Transverse colon (tissue), 4 donors: ENCODE data around the gene MYOM3. TPM values are rescaled to one million over a fixed set of nuclear protein-coding genes. Genes with fewer than 3 reads are reported as not detected.

Experiments used
- DNase-seq: peaks from one replicate; pipeline ENCODE4 v3.0.0-alpha.2; 2019
- H3K27ac ChIP-seq, 4 donors: fragments of 200-600 bp; sonication (generic); 2 replicates each; pipeline ENCODE4 v1.5.1; 2016 to 2018; ENCODE audit warnings: inconsistent platforms in 4 of 4
- H3K27me3 ChIP-seq: fragments of 200-600 bp; sonication (generic); 2 replicates; pipeline ENCODE4 v1.5.1; 2017; ENCODE audit warnings: inconsistent platforms
- H3K36me3 ChIP-seq, 4 donors: fragments of 200-600 bp; sonication (generic); 2 replicates each; pipeline ENCODE4 v1.5.1; 2017 to 2019; ENCODE audit warnings: inconsistent platforms in 4 of 4
- H3K4me1 ChIP-seq, 4 donors: fragments of 200-600 bp; sonication (generic); 2 replicates each; pipeline ENCODE4 v1.5.1; 2017 to 2020; ENCODE audit warnings: inconsistent platforms in 4 of 4
- H3K4me3 ChIP-seq, 4 donors: fragments of 200-600 bp; sonication (generic); 1 replicate in 1 of 4; 2 replicates in 3 of 4; pipeline versions ENCODE4 v1.5.1 to v1.6.1; 2017 to 2019; ENCODE audit warnings: inconsistent platforms in 4 of 4
- H3K9me3 ChIP-seq, 2 donors: fragments of 200-600 bp; sonication (generic); 2 replicates each; pipeline ENCODE4 v1.5.1; 2017 to 2019; ENCODE audit warnings: inconsistent platforms in 2 of 2
- EP300 ChIP-seq: sonication (generic); formaldehyde crosslinking; IDR thresholded peaks from one replicate; pipeline ENCODE4 v1.6.1; 2017; ENCODE audit warnings: antibody characterized with exemption, low read depth
- POLR2A ChIP-seq: fragments of 450-650 bp; IDR thresholded peaks from one replicate; pipeline ENCODE4 v1.6.1; 2016; ENCODE audit warnings: antibody characterized with exemption, mild to moderate bottlenecking, moderate library complexity
- POLR2AphosphoS5 ChIP-seq, 3 donors: sonication (generic); formaldehyde crosslinking; IDR thresholded peaks; one replicate each; pipeline ENCODE4 v1.6.1; 2016; ENCODE audit warnings: antibody characterized with exemption in 3 of 3
- WGBS, 2 donors: methylation state at CpG; one replicate each; pipeline ENCODE4 v1.1.5; 2018; ENCODE audit warnings: low coverage in 1 of 2; 5-methylcytosine and 5-hydroxymethylcytosine counted together
- in situ Hi-C, 4 donors: fragments of 200-750 bp; cut with MboI; loops; one replicate each; pipeline versions ENCODE4 v1.15.0 to v1.15.1; 2017; ENCODE audit warnings: low sequenced_read_pairs in 3 of 4, low pct_ligation_motif_present in 1 of 4, low pct_unique_long_range_greater_than_20kb in 1 of 4
- intact Hi-C: fragments of 100-400 bp; cut with DNase I; formaldehyde crosslinking; loops from one replicate; pipeline ENCODE4 v1.15.1; 2023; ENCODE audit warnings: low total_unique reads
- total RNA-seq, 4 donors: library from RNA; depleted of rRNA; stranded (reverse); fragments of >200 nt; gene quantifications; one replicate each; pipeline ENCODE4 v1.1.0, GENCODE V29; 2016
- TF ChIP-seq, protein P1 (sequence below), 5 experiments: fragments of 200-600 bp in 3 of 5; fragments of 450-650 bp in 2 of 5; sonication (generic) in 3 of 5; IDR thresholded peaks; 1 replicate in 2 of 5; 2 replicates in 3 of 5; pipeline ENCODE4 v1.5.1; 2016 to 2017; ENCODE audit warnings: antibody characterized with exemption in 5 of 5, inconsistent platforms in 3 of 5, mild to moderate bottlenecking in 2 of 5, moderate library complexity in 1 of 5

Gene MYOM3
- total RNA-seq, 4 donors from 2014 or later = 0.60 to 7.5 (median 3.0) TPM

DNA sequence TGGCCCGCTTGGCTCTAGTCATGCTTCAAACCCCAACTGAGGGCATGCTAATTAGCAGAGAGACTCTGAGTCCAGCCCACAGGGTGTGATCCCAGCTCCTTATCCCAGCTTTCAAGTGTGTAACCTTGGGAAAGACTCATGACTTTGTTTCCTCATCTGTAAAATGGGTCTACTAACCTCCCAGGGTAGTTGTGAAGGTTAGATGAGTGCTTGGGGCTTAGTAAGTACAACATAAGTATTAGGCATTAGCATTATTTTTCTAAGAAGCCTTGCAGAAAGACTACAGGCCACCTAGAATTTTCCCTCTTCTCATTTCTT lies 2.8 kb downstream of the MYOM3 start:
- H3K27me3 ChIP-seq = peaks cover 2% of the 10 kb centered on the region
- WGBS, 2 donors = 59 to 83% methylated on average over 1 of the region's 1 CpG
- intact Hi-C loops (no loop called here), in situ Hi-C loops (no loop called here)
- no peak for DNase-seq
- H3K4me3 ChIP-seq = no peak overlapping the region
- peaks cover 0 to 21% (median 9%) of the 10 kb centered on the region in 4 donors for H3K4me1 ChIP-seq
- TF ChIP-seq EP300 = no peak
- no peak for TF ChIP-seq POLR2AphosphoS5 (IDR thresholded peaks at IDR 0.05)
- no peak for TF ChIP-seq POLR2A
- TF ChIP-seq, protein P1, sequence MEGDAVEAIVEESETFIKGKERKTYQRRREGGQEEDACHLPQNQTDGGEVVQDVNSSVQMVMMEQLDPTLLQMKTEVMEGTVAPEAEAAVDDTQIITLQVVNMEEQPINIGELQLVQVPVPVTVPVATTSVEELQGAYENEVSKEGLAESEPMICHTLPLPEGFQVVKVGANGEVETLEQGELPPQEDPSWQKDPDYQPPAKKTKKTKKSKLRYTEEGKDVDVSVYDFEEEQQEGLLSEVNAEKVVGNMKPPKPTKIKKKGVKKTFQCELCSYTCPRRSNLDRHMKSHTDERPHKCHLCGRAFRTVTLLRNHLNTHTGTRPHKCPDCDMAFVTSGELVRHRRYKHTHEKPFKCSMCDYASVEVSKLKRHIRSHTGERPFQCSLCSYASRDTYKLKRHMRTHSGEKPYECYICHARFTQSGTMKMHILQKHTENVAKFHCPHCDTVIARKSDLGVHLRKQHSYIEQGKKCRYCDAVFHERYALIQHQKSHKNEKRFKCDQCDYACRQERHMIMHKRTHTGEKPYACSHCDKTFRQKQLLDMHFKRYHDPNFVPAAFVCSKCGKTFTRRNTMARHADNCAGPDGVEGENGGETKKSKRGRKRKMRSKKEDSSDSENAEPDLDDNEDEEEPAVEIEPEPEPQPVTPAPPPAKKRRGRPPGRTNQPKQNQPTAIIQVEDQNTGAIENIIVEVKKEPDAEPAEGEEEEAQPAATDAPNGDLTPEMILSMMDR (IDR thresholded peaks at IDR 0.05) = no peak
- no peaks in the 10 kb centered on the region for H3K9me3 ChIP-seq
- H3K27ac ChIP-seq = peak overlapping the region in 1 of 4 donors; percentile 49
- H3K36me3 ChIP-seq = no peaks in the 10 kb centered on the region

GRCh38 chr1:24108334-24109165 lies 3.4 kb downstream of the MYOM3 start:
- Histone ChIP-seq H3K27me3 (peaks cover 2% of the 10 kb centered on the region), H3K9me3 (no peaks in the 10 kb centered on the region), H3K36me3 (no peaks in the 10 kb centered on the region), H3K27ac (peak overlapping the region in 3 of 4 donors; percentile 35 to 49 (median 43)), H3K4me1 (peaks cover 0 to 21% (median 9%) of the 10 kb centered on the region in 4 donors), H3K4me3 (no peak overlapping the region)
- peak; percentile 19 for TF ChIP-seq POLR2A
- TF ChIP-seq, protein P1 (IDR thresholded peaks at IDR 0.05) = no peak
- TF ChIP-seq EP300 = no peak
- DNase-seq = peak; percentile 60
- WGBS, 2 donors = 59 to 62% methylated on average over 4 to 22 of the region's 22 CpGs
- in situ Hi-C loops (no loop called here), intact Hi-C loops (no loop called here)

DNA sequence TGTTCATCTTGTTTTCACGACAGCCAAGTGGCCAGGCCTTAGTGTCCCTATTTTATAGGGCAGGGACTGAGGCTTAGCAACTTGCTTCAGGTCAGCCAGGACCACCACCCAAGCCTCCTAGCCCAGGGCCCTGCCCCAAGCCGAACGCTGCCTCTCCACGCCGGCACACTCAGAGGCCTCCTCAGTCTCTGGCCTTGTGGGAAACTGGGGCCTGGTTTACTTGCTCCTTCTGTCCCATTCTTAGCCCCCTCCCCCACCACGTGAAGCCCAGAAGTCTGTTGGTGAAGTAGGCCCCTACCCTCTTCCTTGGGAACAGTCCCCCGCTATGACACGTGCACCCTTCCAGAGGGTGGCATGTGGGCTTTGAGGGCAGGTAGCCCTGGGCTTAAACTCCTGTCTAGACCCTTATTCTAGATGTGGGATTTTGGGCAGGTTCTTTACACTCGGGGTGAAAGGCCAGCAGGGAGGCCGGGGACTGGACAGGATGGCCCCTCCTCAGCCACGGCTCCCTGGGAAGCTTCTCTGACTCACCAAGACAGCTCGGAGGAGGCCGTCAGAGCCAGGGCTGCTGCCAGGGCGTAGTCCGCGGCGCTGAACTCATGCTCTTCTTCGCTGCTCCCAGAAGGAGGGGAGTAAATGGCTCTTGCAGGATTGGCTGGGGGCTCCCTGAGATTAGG lies 4.3 kb downstream of the MYOM3 start:
- Histone ChIP-seq H3K27ac (peak overlapping the region in 2 of 4 donors; percentile 43 to 49), H3K4me3 (no peak overlapping the region), H3K4me1 (peaks cover 0 to 18% (median 9%) of the 10 kb centered on the region in 4 donors), H3K27me3 (no peaks in the 10 kb centered on the region), H3K36me3 (no peaks in the 10 kb centered on the region), H3K9me3 (no peaks in the 10 kb centered on the region)
- DNase-seq = peak; percentile 52
- intact Hi-C loops (no loop called here), in situ Hi-C loops (no loop called here)
- no peak for TF ChIP-seq POLR2A
- no peak for TF ChIP-seq EP300
- TF ChIP-seq, protein P1 (IDR thresholded peaks at IDR 0.05) = no peak
- TF ChIP-seq POLR2AphosphoS5 (IDR thresholded peaks at IDR 0.05) = no peak
- 57% methylated on average over 18 of the region's 18 CpGs; no CpG with 5 or more reads in 1 of the 2 donors for WGBS, 2 donors

DNA sequence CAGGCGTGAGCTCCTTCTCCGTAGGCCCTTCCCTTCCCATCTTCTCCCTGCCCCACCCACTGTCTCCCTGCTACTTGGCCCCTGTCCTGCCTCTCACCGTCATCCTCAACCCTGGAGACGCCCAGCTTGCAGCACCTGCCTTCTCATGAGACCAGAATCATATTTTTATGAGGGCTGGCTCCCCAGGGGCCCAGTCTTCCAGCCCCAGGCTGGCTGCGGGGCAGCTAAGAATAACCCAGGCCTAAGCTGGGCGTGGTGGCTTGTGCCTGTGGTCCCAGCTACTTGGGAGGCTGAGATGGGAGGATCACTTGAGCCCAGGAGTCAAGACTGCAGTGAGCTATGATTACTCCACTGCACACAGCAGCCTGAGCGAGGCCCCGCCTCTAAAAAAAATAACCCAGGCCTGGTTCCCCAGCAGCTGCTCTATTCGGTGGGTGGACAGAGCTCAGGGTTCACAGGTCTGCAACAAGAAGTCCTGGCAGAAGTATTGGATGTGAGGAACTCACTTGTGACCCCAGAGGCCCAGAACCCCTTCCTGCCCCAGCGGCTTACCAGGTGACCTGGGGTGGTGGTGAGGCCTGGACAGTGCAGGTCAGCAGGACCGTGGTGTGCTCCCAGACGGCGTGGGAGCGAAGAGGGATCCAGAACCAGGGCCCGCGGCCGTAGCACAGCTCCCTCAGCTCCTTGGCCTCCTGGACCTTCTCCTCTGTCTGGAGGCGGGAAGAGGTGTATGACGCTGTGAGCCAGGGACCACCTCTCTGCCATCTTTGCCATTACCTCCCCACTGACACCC lies 6.4 kb downstream of the MYOM3 start:
- Histone ChIP-seq H3K27me3 (no peaks in the 10 kb centered on the region), H3K4me1 (peaks cover 0 to 11% (median 9%) of the 10 kb centered on the region in 4 donors), H3K4me3 (no peak overlapping the region), H3K27ac (no peak overlapping the region), H3K36me3 (no peaks in the 10 kb centered on the region), H3K9me3 (no peaks in the 10 kb centered on the region)
- no peak for TF ChIP-seq POLR2AphosphoS5 (IDR thresholded peaks at IDR 0.05)
- TF ChIP-seq POLR2A = no peak
- TF ChIP-seq, protein P1 (IDR thresholded peaks at IDR 0.05) = no peak
- TF ChIP-seq EP300 = no peak
- peak; percentile 53 for DNase-seq
- intact Hi-C loops (no loop called here), in situ Hi-C loops (no loop called here)
- 77% methylated on average over 19 of the region's 19 CpGs; no CpG with 5 or more reads in 1 of the 2 donors for WGBS, 2 donors
